ENCODE results near the gene HLA-DMA. TPM values are rescaled to one million over a fixed set of nuclear protein-coding genes. Genes with fewer than 3 reads are reported as not detected.

Gene HLA-DMA
- total and polyA plus RNA-seq, 9 of the 15 experiments (the other 6 are each of a cell fraction or from before 2014, with no cell fraction given), result 0.13 to 0.83 (median 0.51) TPM

- Histone ChIP-seq H3K36me3 (ENCODE audit: control insufficient read depth, insufficient read depth, low read length) (no peaks in the 10 kb centered on the region), H3K79me2 (ENCODE audit: control insufficient read depth, insufficient read depth, low read length) (peaks cover 37% of the 10 kb centered on the region), H3K4me1 (replicated peaks in 1 of 2; ENCODE audit: control insufficient read depth in 2 of 2, insufficient read depth in 2 of 2, low read length in 2 of 2) (peaks cover 15 to 19% of the 10 kb centered on the region in 2 experiments), H3K27me3 (ENCODE audit: control insufficient read depth in 2 of 2, insufficient read depth in 2 of 2, low read length in 2 of 2) (no peaks in the 10 kb centered on the region), H3K9ac (ENCODE audit: insufficient read depth in 1 of 2, low read depth in 2 of 2, low read length in 2 of 2) (no peak overlapping the region), H3K9me1 (ENCODE audit: control insufficient read depth, insufficient read depth, low read length) (no peaks in the 10 kb centered on the region), H2AFZ (ENCODE audit: low read depth, low read length) (no peak overlapping the region), H3K4me2 (ENCODE audit: insufficient read depth, low read length) (no peak overlapping the region), H3K9me3 (replicated peaks; ENCODE audit: control insufficient read depth, insufficient read depth, low read depth, low read length) (no peaks in the 10 kb centered on the region), H3K27ac (ENCODE audit: extremely low read depth, low read depth, low read length) (no peak overlapping the region), H3K4me3 (no peak overlapping the region), H4K20me1 (replicated peaks; ENCODE audit: control insufficient read depth, insufficient read depth, low read length) (no peaks in the 10 kb centered on the region)
- FAIRE-seq (no peak), ATAC-seq (no peak), DNase-seq (ENCODE audit: extremely low read depth in 1 of 4, low spot score in 3 of 4) (no peak)
- intact Hi-C loops (cut with micrococcal nuclease) (no loop called here), in situ Hi-C loops (cut with MboI) (loop anchor here (25.0 kb wide), 1 partner anchor 1427 kb away; the partner anchor contains the start of genes ATP6V1G2, DDX39B, MCCD1 and NFKBIL1)
- TF ChIP-seq ZNF431 (CRISPR knock-in tag; IDR thresholded peaks at IDR 0.05) (no peak), NFIC (IDR thresholded peaks at IDR 0.05) (peak; percentile 75)
- CTCF ChIA-PET (ENCODE audit: low intra/inter-chr PET ratio), result interaction anchor here (0.6 kb wide), 1 partner anchor 82 kb away, joined by 3 read pairs; no protein-coding TSS in a partner anchor
- POLR2A ChIA-PET, result interaction anchor here (4.2 to 13.4 kb wide), 2 partner anchors 9 to 11 kb away, joined by 63 to 309 read pairs; partner anchors contain the start of gene HLA-DMA
- BruUV-seq (replicated peaks), result no TSS peak
- WGBS (ENCODE audit: insufficient coverage, low coverage, missing lambda C conversion rate), result 68% methylated on average over 5 of the region's 5 CpGs
These were observed 11.9 kb upstream of the HLA-DMA start for GRCh38 chr6:32964776-32965175.

- in situ Hi-C loops (cut with MboI), result loop anchor here (25.0 kb wide), 1 partner anchor 1427 kb away; the partner anchor contains the start of genes ATP6V1G2, DDX39B, MCCD1 and NFKBIL1
- ChIA-PET CTCF (ENCODE audit: low intra/inter-chr PET ratio) (interaction anchor here (0.6 kb wide), 2 partner anchors 76 to 101 kb away, joined by 3 read pairs; no protein-coding TSS in a partner anchor), POLR2A (interaction anchor here (0.6 to 4.2 kb wide), 4 partner anchors 10 to 43 kb away, joined by 3 to 63 read pairs (median 3); no protein-coding TSS in a partner anchor)
- Histone ChIP-seq H3K9ac (ENCODE audit: insufficient read depth in 1 of 2, low read depth in 2 of 2, low read length in 2 of 2) (no peak overlapping the region), H3K4me2 (ENCODE audit: insufficient read depth, low read length) (no peak overlapping the region), H3K27ac (ENCODE audit: extremely low read depth, low read depth, low read length) (no peak overlapping the region), H3K27me3 (ENCODE audit: control insufficient read depth in 2 of 2, insufficient read depth in 2 of 2, low read length in 2 of 2) (no peaks in the 10 kb centered on the region), H3K4me1 (replicated peaks in 1 of 2; ENCODE audit: control insufficient read depth in 2 of 2, insufficient read depth in 2 of 2, low read length in 2 of 2) (peaks cover 15 to 19% of the 10 kb centered on the region in 2 experiments), H4K20me1 (replicated peaks; ENCODE audit: control insufficient read depth, insufficient read depth, low read length) (no peaks in the 10 kb centered on the region), H3K36me3 (ENCODE audit: control insufficient read depth, insufficient read depth, low read length) (no peaks in the 10 kb centered on the region), H2AFZ (ENCODE audit: low read depth, low read length) (no peak overlapping the region), H3K79me2 (ENCODE audit: control insufficient read depth, insufficient read depth, low read length) (peaks cover 28% of the 10 kb centered on the region), H3K4me3 (no peak overlapping the region), H3K9me3 (replicated peaks; ENCODE audit: control insufficient read depth, insufficient read depth, low read depth, low read length) (no peaks in the 10 kb centered on the region), H3K9me1 (ENCODE audit: control insufficient read depth, insufficient read depth, low read length) (no peaks in the 10 kb centered on the region)
- BruUV-seq (replicated peaks), result no TSS peak
- intact Hi-C loops (cut with micrococcal nuclease), result no loop called here
- FAIRE-seq (no peak), ATAC-seq (no peak), DNase-seq (ENCODE audit: extremely low read depth in 1 of 4, low spot score in 3 of 4) (no peak)
- WGBS (ENCODE audit: insufficient coverage, low coverage, missing lambda C conversion rate), result 38% methylated on average over 1 of the region's 1 CpG
- TF ChIP-seq E2F8 (IDR thresholded peaks at IDR 0.05; ENCODE audit: low read depth, partially characterized antibody) (no peak), ZBTB12 (CRISPR knock-in tag; IDR thresholded peaks at IDR 0.05) (no peak), SAFB2 (IDR thresholded peaks at IDR 0.05; ENCODE audit: borderline replicate concordance, low read depth, low read length, severe bottlenecking) (no peak), THAP7 (CRISPR knock-in tag; IDR thresholded peaks at IDR 0.05) (no peak), ZNF41 (CRISPR knock-in tag; conservative IDR thresholded peaks at IDR 0.05) (no peak)
- TF ChIP-seq, protein P1, sequence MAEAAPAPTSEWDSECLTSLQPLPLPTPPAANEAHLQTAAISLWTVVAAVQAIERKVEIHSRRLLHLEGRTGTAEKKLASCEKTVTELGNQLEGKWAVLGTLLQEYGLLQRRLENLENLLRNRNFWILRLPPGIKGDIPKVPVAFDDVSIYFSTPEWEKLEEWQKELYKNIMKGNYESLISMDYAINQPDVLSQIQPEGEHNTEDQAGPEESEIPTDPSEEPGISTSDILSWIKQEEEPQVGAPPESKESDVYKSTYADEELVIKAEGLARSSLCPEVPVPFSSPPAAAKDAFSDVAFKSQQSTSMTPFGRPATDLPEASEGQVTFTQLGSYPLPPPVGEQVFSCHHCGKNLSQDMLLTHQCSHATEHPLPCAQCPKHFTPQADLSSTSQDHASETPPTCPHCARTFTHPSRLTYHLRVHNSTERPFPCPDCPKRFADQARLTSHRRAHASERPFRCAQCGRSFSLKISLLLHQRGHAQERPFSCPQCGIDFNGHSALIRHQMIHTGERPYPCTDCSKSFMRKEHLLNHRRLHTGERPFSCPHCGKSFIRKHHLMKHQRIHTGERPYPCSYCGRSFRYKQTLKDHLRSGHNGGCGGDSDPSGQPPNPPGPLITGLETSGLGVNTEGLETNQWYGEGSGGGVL (CRISPR knock-in tag; IDR thresholded peaks at IDR 0.05), result no peak
These were observed 11.0 kb upstream of the HLA-DMA start for GRCh38 chr6:32963866-32964265.

Measured in K562 (cell line).